MV-4-11 (cell line): ENCODE measurements around the gene NECTIN1.
A peak's percentile ranks its signal among the peaks of the same experiment; 100 is the strongest.

Source experiments
- DNase-seq: peaks from one replicate; lab custom pipeline; 2025; lab: John Stamatoyannopoulos, UW

Gene NECTIN1, protein sequence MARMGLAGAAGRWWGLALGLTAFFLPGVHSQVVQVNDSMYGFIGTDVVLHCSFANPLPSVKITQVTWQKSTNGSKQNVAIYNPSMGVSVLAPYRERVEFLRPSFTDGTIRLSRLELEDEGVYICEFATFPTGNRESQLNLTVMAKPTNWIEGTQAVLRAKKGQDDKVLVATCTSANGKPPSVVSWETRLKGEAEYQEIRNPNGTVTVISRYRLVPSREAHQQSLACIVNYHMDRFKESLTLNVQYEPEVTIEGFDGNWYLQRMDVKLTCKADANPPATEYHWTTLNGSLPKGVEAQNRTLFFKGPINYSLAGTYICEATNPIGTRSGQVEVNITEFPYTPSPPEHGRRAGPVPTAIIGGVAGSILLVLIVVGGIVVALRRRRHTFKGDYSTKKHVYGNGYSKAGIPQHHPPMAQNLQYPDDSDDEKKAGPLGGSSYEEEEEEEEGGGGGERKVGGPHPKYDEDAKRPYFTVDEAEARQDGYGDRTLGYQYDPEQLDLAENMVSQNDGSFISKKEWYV

DNA sequence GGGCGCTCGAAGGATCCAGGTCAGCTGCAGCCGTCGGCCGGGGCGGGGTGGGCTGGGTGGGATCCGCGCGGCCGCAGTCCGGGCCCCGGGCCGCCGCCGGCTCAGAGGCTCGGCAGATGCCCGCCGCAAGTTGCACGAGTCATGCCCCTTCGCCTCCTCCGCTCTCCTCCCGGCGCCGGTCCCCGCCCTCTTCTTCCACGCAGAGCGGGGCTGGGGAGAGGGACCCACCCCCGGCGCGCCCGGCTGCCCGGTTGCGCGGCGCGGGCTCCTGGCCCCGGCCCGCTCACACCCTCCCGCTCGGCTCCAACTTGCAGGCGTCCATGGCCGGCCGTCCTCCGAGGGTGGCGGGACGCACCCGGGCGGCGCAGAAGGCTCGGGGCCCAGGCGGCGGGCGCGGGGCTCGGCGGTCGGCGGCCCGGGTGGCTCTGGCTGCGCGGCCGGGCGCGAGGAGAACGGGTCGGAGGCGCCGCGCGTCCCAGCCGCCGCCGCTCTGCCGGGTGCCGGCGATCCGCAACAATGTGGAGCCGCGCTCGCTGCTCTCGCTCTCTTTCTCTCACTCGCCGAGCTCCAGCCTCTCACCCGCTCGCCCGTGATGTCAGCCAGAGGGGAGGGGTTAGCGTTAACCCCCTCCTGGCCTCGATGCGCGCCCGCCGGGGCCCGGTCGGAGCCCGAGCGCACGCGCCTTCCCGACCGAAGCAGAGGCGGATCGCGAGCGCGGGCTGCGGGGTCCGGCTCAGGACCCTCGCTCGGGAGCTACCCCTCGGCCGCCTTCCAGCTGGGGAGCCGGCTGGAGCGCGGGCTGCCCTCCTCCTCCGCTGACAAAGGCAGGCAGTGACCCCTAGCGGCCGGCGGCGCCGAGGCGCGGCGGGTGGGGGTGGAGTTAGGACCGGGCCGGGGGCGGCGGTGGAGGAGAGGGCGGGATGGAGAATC lies at the start of gene NECTIN1:
Gene NECTIN1 (minus strand): TSS at position 550 of the 930 bp plus-strand sequence. CDS start 647 bp downstream, outside the sequence.
- peak; percentile 74 for DNase-seq

DNA sequence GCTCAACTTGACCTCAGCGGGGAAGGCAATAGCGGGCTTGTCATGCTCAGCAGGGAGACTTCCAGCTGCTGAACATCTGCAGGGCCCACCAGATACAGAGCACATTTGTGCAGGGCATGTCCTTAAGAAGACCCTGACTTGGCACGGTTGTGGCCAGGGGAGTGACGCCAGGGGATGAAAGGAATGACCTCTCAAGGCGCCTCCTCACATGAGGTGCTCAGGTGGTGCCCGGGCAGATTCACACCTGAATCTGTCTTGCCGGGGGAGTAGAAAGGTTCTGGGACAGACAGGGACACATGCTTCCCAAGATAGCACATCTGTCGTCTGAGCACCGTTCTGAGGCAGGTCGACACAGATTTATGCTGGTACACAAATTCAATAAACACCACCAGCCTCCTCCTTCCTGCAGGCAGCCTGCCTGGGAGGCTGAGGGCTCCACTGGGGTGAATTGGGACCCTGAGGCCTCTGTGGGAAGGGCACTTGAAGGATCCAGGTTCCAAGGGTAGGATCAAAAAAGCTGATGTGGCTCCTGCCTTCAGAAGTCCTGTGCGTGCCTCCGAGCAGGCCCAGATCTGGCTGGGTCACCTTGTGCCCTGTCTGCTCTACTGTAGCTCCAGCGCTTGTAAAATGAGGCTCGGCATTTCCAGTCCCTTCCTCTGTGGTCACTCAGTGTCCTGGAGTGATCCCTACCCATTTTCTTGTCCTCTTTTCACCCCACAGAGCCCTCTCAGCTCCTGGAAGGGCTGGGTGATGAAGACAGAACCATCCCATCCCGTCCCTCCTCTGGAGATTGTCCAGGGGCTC lies 49.6 kb upstream of the NECTIN1 start:
- no peak for DNase-seq

DNA sequence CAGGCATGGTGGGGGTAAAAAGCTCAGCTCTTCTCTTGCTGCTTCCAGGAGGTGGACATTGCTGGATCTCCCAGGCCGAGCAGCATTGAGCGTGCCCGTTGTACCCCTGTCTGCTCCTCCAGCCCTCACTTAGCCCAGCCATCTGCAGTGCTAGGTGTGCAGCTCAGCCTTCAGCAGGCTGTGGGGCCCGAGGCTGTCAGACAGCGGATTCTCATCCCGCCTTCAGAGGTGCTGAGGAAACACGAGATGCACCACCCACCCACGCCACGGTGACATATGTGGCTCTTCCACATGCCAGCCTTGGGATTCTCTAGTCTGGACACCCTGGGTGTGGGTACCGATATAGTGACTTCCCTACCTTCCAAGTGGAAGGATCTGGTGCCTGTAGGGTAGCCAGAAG lies 48.9 kb upstream of the NECTIN1 start:
- no peak for DNase-seq

DNA sequence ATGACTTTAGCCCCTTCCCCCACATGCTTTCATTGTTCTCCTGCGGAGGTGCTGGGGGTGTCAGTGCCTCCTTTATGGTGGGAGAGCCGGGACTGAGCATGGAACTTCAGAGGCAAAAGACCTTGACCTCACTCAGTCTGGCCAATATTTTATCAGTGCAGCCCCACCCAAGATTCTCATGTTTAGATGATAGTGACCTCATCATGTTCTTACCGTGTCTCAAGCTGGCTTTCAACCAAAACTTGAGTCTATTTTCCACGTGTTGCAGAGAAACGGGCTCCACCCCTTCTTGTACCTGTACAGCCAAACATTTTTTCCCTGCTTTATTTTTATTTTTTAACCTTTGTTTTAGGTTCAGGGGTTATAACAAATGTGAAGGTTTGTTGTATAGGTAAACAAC lies 47.7 kb upstream of the NECTIN1 start:
- DNase-seq, result no peak

DNA sequence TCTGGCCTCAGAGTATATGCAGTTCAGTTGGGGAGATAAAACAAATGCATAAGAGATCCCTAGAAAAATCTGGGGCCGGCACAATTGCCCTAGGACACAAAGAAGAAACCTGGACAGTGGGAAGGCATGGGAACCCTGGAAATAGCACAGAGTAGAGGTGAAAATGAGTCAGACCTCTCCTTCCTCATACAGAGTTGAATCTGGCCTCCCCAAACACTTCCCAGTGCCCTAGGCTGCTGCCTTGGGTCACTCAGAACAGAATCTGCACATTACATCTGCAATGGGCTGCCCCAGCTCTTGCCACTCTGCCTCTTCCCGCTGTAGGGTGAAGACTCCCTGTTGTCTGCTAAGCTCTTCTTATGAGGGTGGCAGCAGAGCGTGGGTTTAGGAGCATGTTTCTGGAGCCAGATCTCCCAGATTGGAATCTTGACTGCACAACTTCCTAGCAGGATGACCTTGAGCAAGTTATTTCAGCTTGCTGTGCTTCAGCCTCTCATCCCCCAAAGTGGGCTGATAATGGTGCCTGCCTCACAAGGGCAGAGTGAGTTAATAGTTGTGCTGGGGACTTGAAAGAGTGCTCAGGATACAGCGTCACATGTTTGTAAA lies 47.1 kb upstream of the NECTIN1 start:
- no peak for DNase-seq

DNA sequence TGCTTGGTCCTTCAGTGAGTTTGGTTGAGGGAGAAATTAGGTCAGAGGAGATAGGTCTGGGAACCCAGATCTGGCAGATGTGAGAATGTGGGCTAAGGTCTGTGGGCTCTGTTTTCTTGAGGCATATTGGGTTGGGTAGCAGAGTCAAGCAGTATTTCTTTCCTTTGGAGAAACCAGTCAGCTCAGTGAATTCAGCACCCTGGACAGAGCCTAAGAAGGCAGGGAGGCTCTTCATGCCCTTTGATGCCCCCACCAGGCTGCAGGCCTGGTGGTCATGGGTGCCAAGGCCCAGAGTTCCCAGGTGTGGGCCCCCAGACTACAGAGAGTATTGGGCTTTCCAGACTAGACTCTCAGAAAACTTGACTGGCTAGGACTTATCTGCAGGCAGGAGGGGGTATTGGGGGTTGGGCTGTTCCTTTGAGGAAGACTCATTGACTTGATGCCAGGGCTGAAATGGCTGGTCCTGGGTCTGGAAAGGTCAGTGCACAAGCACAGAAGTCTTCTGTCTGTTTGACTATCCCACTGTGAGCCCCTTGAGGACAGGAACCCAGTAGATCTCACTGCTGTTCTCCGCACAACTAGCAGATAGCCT lies 45.3 kb upstream of the NECTIN1 start:
- peak; percentile 7 for DNase-seq

DNA sequence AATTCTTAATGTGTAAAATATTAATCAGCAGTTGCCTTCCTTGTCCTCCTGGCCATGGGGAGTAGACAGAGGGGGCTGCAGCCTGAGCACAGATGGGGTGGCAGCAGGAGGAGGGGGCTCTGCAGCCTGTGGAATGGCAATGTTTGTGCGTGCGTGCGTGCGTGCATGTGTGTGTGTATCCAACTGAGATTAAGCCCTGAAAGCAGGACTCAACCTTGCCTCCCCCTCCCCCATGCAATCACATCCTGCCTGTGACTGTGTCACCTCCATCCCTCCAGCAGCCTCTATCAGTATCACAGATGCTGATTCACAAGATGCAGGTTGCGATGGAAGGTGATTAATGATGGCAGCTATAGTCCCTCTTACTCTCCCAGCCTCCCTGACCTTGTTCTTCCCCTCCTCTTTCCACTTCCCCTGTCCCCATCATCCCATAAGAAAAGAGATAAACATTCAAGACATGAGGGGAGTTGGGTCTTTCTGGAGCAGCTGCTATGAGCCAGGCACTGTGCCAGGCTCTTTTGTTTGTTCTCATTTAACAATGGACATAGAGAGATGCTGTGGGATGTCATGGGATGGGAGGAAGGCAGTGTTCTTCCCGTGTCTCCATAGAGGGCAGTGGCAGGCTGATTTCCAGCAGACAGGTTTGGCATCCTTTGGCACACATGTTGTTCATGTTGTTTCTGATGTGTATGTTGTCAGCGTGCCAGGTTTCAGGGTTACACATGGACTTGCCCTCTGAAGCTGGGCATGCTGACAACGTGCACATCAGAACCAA lies 43.8 kb upstream of the NECTIN1 start:
- no peak for DNase-seq

DNA sequence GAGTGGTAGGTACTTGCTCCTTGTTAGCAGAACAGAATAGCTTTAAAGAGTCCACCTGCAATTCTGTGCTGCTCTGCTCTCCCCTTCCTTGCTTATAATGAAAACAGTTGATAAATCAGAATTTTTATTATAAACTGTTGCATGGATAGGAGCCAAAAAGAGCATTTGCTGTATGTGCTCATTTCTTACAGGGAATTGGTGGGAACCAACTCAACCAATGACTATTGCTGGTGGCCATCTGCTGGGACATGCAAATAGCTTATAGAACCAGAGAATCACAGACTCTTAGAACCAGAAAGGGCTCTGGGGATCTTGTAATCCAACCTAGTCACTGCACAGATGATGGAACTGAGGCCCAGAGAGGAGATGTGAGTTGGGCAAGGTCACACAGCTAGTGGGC lies 43.1 kb upstream of the NECTIN1 start:
- DNase-seq, result no peak

DNA sequence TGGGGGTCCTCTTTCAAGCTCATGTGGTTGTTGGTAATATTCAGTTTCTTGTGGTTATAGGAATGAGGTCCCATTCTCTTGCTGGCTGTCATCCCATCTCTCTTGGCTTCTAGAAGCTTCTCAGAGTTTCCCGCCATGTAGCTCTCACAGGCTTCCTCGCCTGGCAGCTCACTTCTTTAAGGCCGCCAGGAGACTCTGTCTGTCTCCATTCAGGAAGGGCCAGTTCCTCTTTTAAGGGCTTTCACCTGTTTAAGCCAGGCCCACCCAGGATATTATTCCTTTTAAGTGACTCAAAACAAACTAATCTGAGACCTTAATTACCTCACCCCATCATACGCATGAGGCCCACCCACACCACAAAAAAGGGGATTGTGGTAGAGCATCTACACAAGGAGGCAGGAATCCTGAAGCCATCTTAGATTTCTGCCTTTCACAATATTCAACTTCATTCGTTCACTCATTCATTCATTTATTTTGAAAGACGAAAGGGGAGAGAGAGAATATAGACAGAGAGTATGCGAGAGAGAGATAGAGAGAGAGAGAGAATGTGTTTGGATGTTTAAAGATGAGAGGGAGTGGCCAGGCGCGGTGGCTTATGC lies 42.3 kb upstream of the NECTIN1 start:
- no peak for DNase-seq

DNA sequence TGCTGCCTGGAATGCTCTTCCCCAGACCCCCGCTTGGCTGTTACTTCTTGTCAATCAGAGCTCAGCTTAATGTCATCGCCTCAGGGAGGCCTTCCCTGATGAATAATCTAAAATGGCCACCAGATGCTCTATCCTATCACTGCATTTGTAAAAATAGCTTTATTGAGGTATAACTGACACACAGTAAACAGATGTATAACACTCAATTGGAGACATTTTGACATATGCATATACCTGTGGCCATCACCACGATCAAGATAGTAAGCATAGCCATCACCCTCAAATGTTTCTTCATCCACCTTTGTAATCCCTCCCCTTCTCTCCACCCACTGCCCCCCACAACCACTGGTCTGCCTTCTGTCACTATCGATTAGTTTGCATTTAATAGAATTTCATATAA lies 36.6 kb upstream of the NECTIN1 start:
- DNase-seq, result no peak

DNA sequence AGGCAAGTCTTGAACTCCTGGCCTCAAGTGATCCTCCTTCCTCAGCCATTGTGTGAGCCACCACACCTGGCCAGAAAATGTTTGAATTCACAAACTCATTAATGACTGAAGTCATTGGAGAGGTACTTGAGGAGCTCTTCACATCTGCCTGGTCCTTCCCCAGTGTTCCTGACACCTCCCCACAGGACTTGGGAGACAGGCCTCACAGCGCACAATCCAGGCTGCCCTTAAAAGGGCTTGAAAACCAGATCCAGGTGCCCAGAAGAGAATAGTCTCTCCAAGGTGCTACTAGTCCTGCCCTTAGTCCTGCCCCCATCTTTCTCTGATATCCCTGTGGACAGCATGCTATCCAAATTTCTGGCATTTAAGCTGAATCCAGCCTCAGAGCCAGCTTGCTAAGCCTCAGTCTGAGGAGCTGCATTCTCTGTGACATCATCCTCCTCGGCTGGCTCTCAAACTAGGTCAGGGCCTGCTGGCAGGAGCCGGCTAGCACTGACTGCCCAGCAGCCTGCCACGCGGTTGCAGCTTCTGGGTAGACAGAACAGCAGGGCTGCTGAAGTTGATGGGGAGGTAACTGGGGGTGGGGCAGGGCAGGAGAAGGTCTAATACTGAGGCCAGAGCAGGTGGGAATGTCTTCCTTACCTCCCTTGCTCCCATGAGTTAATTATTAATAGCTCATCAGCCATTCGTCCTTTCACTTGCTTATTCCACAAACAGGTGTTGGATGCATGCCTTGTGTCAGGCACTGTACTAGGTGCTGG lies 35.3 kb upstream of the NECTIN1 start:
- no peak for DNase-seq

DNA sequence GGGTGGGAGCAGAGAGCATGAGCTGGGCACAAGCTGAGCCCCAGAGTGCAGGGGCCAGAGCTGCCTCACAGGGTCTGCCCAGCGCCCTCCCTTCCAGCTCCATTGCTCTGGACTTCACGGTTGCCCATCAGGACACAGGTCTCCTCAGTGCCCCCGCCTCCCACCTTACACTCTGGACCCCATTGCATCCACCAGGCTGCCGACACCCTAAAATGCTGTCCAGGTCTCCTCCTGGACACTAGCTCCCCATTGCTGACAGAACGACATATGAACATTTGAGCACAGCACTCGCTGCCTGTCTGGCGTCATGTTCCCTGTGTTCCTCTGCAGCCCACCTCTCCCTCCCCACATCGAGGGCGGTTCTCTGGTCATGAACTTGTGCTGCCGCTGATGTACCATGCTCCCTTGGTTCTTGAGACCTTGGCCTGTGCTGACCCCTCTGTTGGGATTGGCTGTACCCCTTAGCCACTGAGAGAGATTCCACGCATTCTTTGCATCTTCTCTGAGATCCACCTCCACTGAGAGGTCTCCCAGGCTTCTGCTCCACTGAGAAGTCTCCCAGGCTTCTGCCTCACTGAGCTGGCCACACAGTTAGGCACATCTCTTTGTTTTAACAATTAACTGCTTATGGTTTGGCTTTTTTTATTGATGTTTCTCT lies 34.2 kb upstream of the NECTIN1 start:
- DNase-seq, result no peak

DNA sequence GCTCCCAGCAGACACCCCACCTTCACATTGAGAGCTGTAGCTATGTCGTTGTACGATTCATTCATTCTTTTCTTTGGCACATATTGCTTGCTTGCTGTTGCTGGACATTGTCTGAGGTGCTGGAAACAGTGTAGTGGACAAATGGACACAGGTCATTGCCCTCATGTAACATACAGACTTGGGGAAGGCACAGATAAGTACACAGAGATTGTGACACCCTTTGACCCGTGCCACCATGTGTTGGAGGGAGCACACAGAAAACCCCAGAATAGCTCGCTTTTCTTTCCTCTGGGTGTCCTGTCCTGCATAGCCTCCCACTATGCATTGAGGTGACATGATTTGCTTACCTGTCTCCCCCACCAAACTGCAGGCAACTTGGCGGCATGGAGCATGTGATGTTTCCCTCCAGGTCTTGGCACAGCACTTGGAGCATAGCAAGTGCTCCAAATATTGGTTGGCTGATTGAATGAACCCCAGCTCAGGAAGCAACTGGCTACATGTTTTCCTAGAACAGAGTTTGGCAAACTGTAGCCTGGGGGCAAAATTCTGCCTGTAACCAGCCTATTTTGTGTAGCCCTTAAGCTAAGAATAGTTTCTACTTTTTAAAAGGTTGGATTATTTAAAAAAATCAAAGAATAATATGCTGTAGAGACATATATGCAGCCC lies 30.9 kb upstream of the NECTIN1 start:
- no peak for DNase-seq

DNA sequence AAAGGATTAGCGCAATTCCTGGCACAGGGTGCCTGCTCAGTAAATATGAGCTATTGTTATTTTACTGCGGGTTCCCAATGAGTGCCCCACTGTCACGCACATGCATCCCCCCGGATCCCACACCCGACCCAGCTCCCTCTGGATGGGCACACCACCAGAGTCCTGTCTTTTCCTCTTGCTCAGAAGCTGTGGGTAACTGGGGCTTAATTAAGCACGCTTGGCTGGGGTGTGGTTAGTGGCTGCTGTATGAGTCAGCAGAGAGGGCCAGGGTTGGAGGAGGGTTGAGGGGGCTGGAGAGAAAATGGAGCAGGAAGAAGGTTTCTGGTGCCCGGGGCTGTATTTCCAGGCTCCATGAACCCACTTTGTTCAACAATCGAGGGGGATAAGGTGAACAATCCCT lies 30.3 kb upstream of the NECTIN1 start:
- peak; percentile 91 for DNase-seq

DNA sequence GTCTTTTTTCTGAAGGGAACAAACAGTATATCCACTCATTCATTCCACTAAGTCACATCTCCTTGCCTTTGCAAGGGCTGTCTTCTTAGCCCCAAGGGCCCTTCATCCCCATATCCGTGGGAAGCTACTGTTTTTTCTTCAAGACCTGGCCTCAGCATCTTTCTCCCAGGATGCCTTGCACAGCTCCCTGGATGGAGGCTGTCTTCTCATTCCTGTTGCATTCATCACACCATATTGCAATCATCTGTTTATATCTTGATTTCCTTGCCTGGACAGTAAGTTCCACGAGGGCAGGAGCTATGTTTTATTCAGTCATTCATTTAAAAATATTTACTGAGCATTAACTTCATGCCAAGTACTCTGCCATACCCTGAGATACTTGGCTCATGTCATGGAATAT lies 29.3 kb upstream of the NECTIN1 start:
- DNase-seq, result no peak

DNA sequence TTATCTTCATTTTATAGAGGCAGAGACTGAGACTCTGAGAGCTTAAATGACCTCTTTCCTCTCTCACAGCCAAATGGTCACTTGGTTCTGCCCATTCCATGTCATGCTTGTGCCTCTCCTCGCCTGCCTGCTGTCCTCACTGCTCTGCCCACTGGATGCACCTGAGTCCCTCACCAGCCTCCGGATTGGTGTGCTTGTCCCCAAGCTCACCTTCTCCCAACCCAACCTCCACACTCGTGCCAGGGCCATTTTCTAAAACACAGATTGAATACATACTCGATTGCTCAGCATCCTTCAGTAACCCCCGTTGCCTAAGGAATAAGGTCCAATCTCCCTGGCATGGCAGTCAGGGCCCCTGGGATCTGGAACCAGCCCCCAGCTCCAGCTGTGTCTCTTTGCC lies 28.4 kb upstream of the NECTIN1 start:
- no peak for DNase-seq

DNA sequence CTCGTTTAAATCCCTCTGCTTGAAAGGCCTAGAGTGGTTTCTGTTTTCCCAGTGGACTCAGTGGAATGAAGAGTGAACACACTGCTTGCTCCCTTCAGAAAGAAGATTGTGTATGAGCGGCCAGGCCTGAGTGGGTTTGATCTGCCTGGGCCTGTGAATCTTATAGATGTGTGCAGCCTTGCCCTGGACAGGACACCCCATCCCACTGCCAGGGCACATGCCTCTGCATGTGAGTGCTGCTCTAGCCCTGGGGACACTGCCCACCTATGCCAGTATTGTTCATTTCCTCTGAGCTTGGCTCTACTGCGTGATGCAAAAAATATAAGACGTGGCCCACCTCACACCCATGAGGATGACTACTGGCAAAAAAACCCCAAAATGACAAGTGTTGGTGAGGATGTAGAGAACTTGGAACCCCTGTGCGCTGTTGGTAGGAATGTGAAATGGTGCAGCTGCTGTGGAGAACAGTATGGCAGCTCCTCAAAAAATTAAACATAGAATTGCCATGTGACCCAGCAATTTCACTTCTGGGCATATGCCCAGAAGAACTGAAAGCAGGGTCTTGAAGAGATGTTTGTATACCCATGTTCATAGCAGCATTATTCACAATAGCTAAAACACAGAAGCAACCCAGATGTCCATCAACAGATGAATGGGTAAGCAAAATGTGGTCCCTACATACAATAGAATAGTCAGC lies 27.3 kb upstream of the NECTIN1 start:
- no peak for DNase-seq
